GM19023 (cell line): Measurements from ENCODE around the gene EMILIN1.
"Not testable (repeated sequence)": the region's sequence is repeated elsewhere in the genome, so short reads cannot be mapped to it uniquely, and the experiment has no call there.

ENCODE experiments used
- ATAC-seq: cut with Tn5 transposase; IDR thresholded peaks from one replicate; pipeline ENCODE4 v1.9.1; 2021; ENCODE audit warnings: mild to moderate bottlenecking, moderate library complexity; ENCODE audit not compliant: unreplicated experiment

EMILIN1 gene

GRCh38 chr2:27119330-27119670 is 40.9 kb downstream of the EMILIN1 start:
- not testable (repeated sequence) for ATAC-seq

GRCh38 chr2:27121906-27122305 is 43.5 kb downstream of the EMILIN1 start:
- no peak for ATAC-seq

GRCh38 chr2:27122791-27123190 is 44.4 kb downstream of the EMILIN1 start:
- no peak for ATAC-seq

- peak; percentile 60 for ATAC-seq
These were observed 45.1 kb downstream of the EMILIN1 start, which contains the start of gene ABHD1 for GRCh38 chr2:27123302-27124150. TSS of gene ABHD1 (plus strand) at chr2:27123815. CDS start at chr2:27123949, 134 bp downstream.

- ATAC-seq, result no peak
These were observed 46.7 kb downstream of the EMILIN1 start for GRCh38 chr2:27125104-27125503.

- no peak for ATAC-seq
These were observed 47.9 kb downstream of the EMILIN1 start for GRCh38 chr2:27126252-27126710.

GRCh38 chr2:27127883-27128667 is 49.7 kb downstream of the EMILIN1 start:
- no peak for ATAC-seq

GRCh38 chr2:27128668-27129571 is 50.5 kb downstream of the EMILIN1 start:
- no peak for ATAC-seq

- no peak for ATAC-seq
These were observed 52.0 kb downstream of the EMILIN1 start for GRCh38 chr2:27130396-27130795.

- ATAC-seq, result no peak
These were observed 53.0 kb downstream of the EMILIN1 start for GRCh38 chr2:27131429-27131828.

GRCh38 chr2:27133195-27133875 is 54.9 kb downstream of the EMILIN1 start:
- no peak for ATAC-seq

GRCh38 chr2:27133905-27134780 is 55.7 kb downstream of the EMILIN1 start, which contains the start of gene PREB:
TSS of gene PREB (minus strand) at chr2:27134636. CDS start at chr2:27134421, 215 bp downstream.
- ATAC-seq, result peak; percentile 91

- no peak for ATAC-seq
These were observed 56.5 kb downstream of the EMILIN1 start for GRCh38 chr2:27134781-27135477.

- ATAC-seq, result no peak
These were observed 57.1 kb downstream of the EMILIN1 start for GRCh38 chr2:27135478-27135955.
